Neural cell (in vitro differentiated cells): ENCODE data around the gene VGLL2. TPM values are rescaled to one million over a fixed set of nuclear protein-coding genes. Genes with fewer than 3 reads are reported as not detected.
A peak's percentile ranks its signal among the peaks of the same experiment; 100 is the strongest.

Experiments
- H2AFZ ChIP-seq: fragments of 200-600, 300-800 bp; sonication (generic), shearing (Covaris generic); 2 replicates; pipeline ENCODE4 v1.6.0; 2014; ENCODE audit warnings: low read depth, mild to moderate bottlenecking, antibody characterized with exemption, low read length, moderate library complexity
- H3F3A ChIP-seq: fragments of 200-600 bp; shearing (Covaris generic); 2 replicates; pipeline ENCODE4 v1.6.1; 2016; ENCODE audit warnings: mild to moderate bottlenecking, moderate library complexity, mixed read lengths, antibody characterized with exemption, low read length; ENCODE audit not compliant: insufficient read depth, poor library complexity, severe bottlenecking
- H3K27ac ChIP-seq: fragments of 200-600, 300-800 bp; sonication (generic), shearing (Covaris generic); 2 replicates; pipeline ENCODE4 v1.5.1; 2014; ENCODE audit warnings: mild to moderate bottlenecking, low read length, moderate library complexity
- H3K27me3 ChIP-seq: fragments of 300-800, 200-600 bp; sonication (generic), shearing (Covaris generic); 2 replicates; pipeline ENCODE4 v1.6.0; 2014; ENCODE audit warnings: mild to moderate bottlenecking, low read depth, low read length, moderate library complexity; ENCODE audit not compliant: insufficient read depth
- H3K36me3 ChIP-seq: fragments of 300-800, 200-600 bp; sonication (generic), shearing (Covaris generic); 2 replicates; pipeline ENCODE4 v1.5.1; 2014; ENCODE audit warnings: mild to moderate bottlenecking, antibody characterized with exemption, low read length, moderate library complexity; ENCODE audit not compliant: insufficient read depth
- H3K4me2 ChIP-seq: fragments of 300-800, 200-600 bp; sonication (generic), shearing (Covaris generic); 2 replicates; pipeline ENCODE4 v1.6.0; 2014; ENCODE audit warnings: mild to moderate bottlenecking, low read length
- H3K4me3 ChIP-seq: fragments of 300-800, 200-600 bp; sonication (generic), shearing (Covaris generic); 2 replicates; pipeline ENCODE4 v1.5.1; 2014; ENCODE audit warnings: mild to moderate bottlenecking, low read length, moderate library complexity
- H3K79me2 ChIP-seq: fragments of 200-600 bp; shearing (Covaris generic); replicated peaks from 2 replicates; pipeline ENCODE4 v1.6.0; 2014; ENCODE audit warnings: mild to moderate bottlenecking, low read length, moderate library complexity; ENCODE audit not compliant: insufficient read depth
- H3K9ac ChIP-seq: fragments of 300-800, 200-600 bp; sonication (generic), shearing (Covaris generic); 2 replicates; pipeline ENCODE4 v1.6.1; 2016; ENCODE audit warnings: mild to moderate bottlenecking, low read length, mixed read lengths
- H3K9me2 ChIP-seq: fragments of 200-600 bp; shearing (Covaris generic); 2 replicates; pipeline ENCODE4 v1.6.1; 2016; ENCODE audit warnings: mild to moderate bottlenecking, low read length, mixed read lengths; ENCODE audit not compliant: insufficient read depth
- H3K9me3 ChIP-seq: fragments of 200-600, 300-800 bp; sonication (generic), shearing (Covaris generic); 2 replicates; pipeline ENCODE4 v1.6.1; 2016; ENCODE audit warnings: mild to moderate bottlenecking, mixed run types, low read length, moderate library complexity, mixed read lengths
- H4K20me1 ChIP-seq: fragments of 200-600 bp; shearing (Covaris generic); 2 replicates; pipeline ENCODE4 v1.6.1; 2016; ENCODE audit warnings: mild to moderate bottlenecking, mixed run types; ENCODE audit not compliant: insufficient read depth
- EP300 ChIP-seq: fragments of 450-650 bp; conservative IDR thresholded peaks from 2 replicates; pipeline ENCODE4 v1.6.1; 2014; ENCODE audit warnings: antibody characterized with exemption, mild to moderate bottlenecking, moderate library complexity; ENCODE audit not compliant: poor library complexity, severe bottlenecking
- EZH2 ChIP-seq: fragments of 200-600, 300-800 bp; shearing (Covaris generic), sonication (generic); IDR thresholded peaks from 2 replicates; pipeline ENCODE4 v1.6.1; 2014; ENCODE audit warnings: antibody characterized with exemption, low read length, borderline replicate concordance, mild to moderate bottlenecking; ENCODE audit not compliant: insufficient read depth, poor library complexity, severe bottlenecking
- MXI1 ChIP-seq: fragments of 450-650 bp; conservative IDR thresholded peaks from 2 replicates; pipeline ENCODE4 v1.6.1; 2014; ENCODE audit warnings: antibody characterized with exemption, mild to moderate bottlenecking; ENCODE audit not compliant: poor library complexity, severe bottlenecking
- POLR2AphosphoS5 ChIP-seq: IDR thresholded peaks from 2 replicates; pipeline ENCODE4 v1.6.1; 2012
- RAD21 ChIP-seq: fragments of 450-650 bp; conservative IDR thresholded peaks from 2 replicates; pipeline ENCODE4 v1.6.1; 2014; ENCODE audit warnings: antibody characterized with exemption, mild to moderate bottlenecking, moderate library complexity
- SMC3 ChIP-seq: fragments of 450-650 bp; conservative IDR thresholded peaks from 2 replicates; pipeline ENCODE4 v1.6.1; 2014; ENCODE audit warnings: antibody characterized with exemption, mild to moderate bottlenecking, moderate library complexity; ENCODE audit not compliant: poor library complexity
- TAF1 ChIP-seq: IDR thresholded peaks from 2 replicates; pipeline ENCODE4 v1.6.1; 2012; ENCODE audit warnings: low read depth
- polyA plus RNA-seq: library from polyadenylated mRNA; depleted of rRNA; stranded (reverse); fragments of >200 nt; gene quantifications from 2 replicates; pipeline ENCODE4 v1.2.3, GENCODE V29; 2014
- TF ChIP-seq, protein P1 (sequence below): fragments of 450-650 bp; IDR thresholded peaks from 2 replicates; pipeline ENCODE4 v1.5.1; 2014; ENCODE audit warnings: antibody characterized with exemption, mild to moderate bottlenecking, moderate library complexity; ENCODE audit not compliant: poor library complexity, severe bottlenecking
- TF ChIP-seq, protein P2 (sequence below): IDR thresholded peaks from 2 replicates; pipeline ENCODE4 v1.6.1; 2012; ENCODE audit warnings: borderline replicate concordance

VGLL2 gene
- polyA plus RNA-seq, 1 donor from 2014 or later: not detected

DNA sequence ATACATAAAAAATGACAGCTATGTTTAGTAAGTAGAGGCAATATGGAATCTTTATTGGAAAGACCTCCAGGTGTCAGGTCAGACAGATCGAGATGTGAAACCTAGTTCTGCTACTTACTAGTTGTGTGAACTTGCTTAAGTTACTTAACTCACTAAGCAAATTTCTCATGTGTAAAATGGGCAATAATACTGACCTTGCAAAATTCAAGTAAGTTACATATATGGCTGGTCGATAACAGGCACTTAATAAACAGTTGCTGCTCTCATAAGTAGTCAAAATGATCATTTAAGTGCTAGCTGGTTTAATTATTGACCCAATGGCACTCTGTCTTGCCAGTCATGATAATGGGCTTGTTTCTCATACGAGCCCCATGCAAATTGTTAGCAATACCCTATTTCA lies 46.0 kb downstream of the VGLL2 start:
- H3K9me3 ChIP-seq: no peaks in the 10 kb centered on the region
- no peaks in the 10 kb centered on the region for H3K36me3 ChIP-seq
- no peaks in the 10 kb centered on the region for H3F3A ChIP-seq
- no peaks in the 10 kb centered on the region for H3K9me2 ChIP-seq
- no peak for TF ChIP-seq MXI1
- TF ChIP-seq EZH2: no peak
- no peak for TF ChIP-seq TAF1
- TF ChIP-seq, protein P1, sequence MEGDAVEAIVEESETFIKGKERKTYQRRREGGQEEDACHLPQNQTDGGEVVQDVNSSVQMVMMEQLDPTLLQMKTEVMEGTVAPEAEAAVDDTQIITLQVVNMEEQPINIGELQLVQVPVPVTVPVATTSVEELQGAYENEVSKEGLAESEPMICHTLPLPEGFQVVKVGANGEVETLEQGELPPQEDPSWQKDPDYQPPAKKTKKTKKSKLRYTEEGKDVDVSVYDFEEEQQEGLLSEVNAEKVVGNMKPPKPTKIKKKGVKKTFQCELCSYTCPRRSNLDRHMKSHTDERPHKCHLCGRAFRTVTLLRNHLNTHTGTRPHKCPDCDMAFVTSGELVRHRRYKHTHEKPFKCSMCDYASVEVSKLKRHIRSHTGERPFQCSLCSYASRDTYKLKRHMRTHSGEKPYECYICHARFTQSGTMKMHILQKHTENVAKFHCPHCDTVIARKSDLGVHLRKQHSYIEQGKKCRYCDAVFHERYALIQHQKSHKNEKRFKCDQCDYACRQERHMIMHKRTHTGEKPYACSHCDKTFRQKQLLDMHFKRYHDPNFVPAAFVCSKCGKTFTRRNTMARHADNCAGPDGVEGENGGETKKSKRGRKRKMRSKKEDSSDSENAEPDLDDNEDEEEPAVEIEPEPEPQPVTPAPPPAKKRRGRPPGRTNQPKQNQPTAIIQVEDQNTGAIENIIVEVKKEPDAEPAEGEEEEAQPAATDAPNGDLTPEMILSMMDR: no peak
- TF ChIP-seq EP300: no peak
- no peak for TF ChIP-seq SMC3
- TF ChIP-seq, protein P2, sequence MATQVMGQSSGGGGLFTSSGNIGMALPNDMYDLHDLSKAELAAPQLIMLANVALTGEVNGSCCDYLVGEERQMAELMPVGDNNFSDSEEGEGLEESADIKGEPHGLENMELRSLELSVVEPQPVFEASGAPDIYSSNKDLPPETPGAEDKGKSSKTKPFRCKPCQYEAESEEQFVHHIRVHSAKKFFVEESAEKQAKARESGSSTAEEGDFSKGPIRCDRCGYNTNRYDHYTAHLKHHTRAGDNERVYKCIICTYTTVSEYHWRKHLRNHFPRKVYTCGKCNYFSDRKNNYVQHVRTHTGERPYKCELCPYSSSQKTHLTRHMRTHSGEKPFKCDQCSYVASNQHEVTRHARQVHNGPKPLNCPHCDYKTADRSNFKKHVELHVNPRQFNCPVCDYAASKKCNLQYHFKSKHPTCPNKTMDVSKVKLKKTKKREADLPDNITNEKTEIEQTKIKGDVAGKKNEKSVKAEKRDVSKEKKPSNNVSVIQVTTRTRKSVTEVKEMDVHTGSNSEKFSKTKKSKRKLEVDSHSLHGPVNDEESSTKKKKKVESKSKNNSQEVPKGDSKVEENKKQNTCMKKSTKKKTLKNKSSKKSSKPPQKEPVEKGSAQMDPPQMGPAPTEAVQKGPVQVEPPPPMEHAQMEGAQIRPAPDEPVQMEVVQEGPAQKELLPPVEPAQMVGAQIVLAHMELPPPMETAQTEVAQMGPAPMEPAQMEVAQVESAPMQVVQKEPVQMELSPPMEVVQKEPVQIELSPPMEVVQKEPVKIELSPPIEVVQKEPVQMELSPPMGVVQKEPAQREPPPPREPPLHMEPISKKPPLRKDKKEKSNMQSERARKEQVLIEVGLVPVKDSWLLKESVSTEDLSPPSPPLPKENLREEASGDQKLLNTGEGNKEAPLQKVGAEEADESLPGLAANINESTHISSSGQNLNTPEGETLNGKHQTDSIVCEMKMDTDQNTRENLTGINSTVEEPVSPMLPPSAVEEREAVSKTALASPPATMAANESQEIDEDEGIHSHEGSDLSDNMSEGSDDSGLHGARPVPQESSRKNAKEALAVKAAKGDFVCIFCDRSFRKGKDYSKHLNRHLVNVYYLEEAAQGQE: no peak
- TF ChIP-seq RAD21: no peak
- TF ChIP-seq POLR2AphosphoS5: no peak
- H3K9ac ChIP-seq: no peak overlapping the region
- H2AFZ ChIP-seq: no peak overlapping the region
- no peaks in the 10 kb centered on the region for H3K79me2 ChIP-seq
- no peak overlapping the region for H3K4me3 ChIP-seq
- H3K27ac ChIP-seq: no peak overlapping the region
- H3K4me2 ChIP-seq: no peak overlapping the region
- no peaks in the 10 kb centered on the region for H4K20me1 ChIP-seq
- no peaks in the 10 kb centered on the region for H3K27me3 ChIP-seq

DNA sequence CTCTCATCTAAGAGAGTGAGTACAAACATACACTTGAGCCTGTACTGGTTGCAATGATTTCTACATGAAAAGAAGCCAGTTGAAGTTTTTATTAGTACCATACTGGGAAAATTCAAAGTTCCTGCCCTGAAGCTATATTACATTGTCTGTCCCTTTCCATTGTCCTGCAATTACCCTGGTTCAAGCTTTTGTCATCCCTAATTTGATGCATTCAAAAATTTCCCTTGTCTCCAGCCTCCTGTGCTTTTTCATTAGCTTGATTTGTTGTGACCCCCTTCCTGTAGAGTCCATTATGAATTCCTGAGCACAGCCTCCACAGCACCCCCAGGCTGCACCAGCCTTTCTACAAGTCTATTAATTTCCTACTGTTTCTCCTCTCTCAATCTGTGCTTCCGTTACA lies 46.4 kb downstream of the VGLL2 start:
- Histone ChIP-seq H3K27me3 (no peaks in the 10 kb centered on the region), H3F3A (no peaks in the 10 kb centered on the region), H3K9ac (no peak overlapping the region), H3K9me3 (no peaks in the 10 kb centered on the region), H4K20me1 (no peaks in the 10 kb centered on the region), H2AFZ (no peak overlapping the region), H3K36me3 (no peaks in the 10 kb centered on the region), H3K79me2 (no peaks in the 10 kb centered on the region), H3K4me2 (no peak overlapping the region), H3K9me2 (no peaks in the 10 kb centered on the region), H3K27ac (no peak overlapping the region), H3K4me3 (no peak overlapping the region)
- TF ChIP-seq MXI1: no peak
- TF ChIP-seq TAF1: no peak
- no peak for TF ChIP-seq EZH2

DNA sequence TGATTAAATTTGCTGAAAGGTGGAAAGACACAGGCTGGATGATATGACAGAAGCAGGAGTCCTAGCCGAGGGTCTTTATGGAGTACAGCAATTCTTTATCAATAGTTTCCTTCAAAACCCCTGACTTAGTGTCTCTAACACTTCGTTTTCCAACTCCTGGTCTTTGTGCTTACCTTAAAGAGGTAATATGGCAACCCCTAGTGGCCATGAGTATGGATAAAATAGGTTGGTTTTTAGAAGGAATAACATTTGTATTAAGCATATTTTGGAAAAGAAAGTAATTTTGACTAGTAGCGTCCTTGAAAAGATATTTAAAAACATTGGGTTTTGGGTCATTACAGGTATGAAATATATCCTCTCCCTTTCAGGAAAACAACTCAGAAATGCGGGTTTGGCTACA lies 51.9 kb downstream of the VGLL2 start:
- no peaks in the 10 kb centered on the region for H3K9me2 ChIP-seq
- no peaks in the 10 kb centered on the region for H3K79me2 ChIP-seq
- H3K27me3 ChIP-seq: no peaks in the 10 kb centered on the region
- no peaks in the 10 kb centered on the region for H3K9me3 ChIP-seq
- H4K20me1 ChIP-seq: no peaks in the 10 kb centered on the region
- TF ChIP-seq MXI1: no peak
- TF ChIP-seq TAF1: no peak
- TF ChIP-seq EZH2: no peak
- TF ChIP-seq, protein P2: no peak
- no peak for TF ChIP-seq EP300
- TF ChIP-seq, protein P1: peak; percentile 49
- peak; percentile 43 for TF ChIP-seq RAD21
- no peak for TF ChIP-seq POLR2AphosphoS5
- TF ChIP-seq SMC3: peak; percentile 36
- no peaks in the 10 kb centered on the region for H3F3A ChIP-seq
- H3K4me2 ChIP-seq: no peak overlapping the region
- no peaks in the 10 kb centered on the region for H3K36me3 ChIP-seq
- H2AFZ ChIP-seq: no peak overlapping the region
- H3K4me3 ChIP-seq: no peak overlapping the region
- no peak overlapping the region for H3K27ac ChIP-seq
- no peak overlapping the region for H3K9ac ChIP-seq
